Mesendoderm (in vitro differentiated cells): ENCODE results near the gene MAP7D1.
"Not testable (repeated sequence)": the region's sequence is repeated elsewhere in the genome, so short reads cannot be mapped to it uniquely, and the experiment has no call there.

Experiments used
- DNase-seq: peaks from one replicate; pipeline ENCODE4 v3.0.0; 2013
- H2AK5ac ChIP-seq: 2 replicates; pipeline ENCODE4 v1.6.1; 2013; ENCODE audit warnings: low read length, inconsistent platforms
- H2BK120ac ChIP-seq: 2 replicates; pipeline ENCODE4 v1.6.1; 2013; ENCODE audit warnings: low read depth, mild to moderate bottlenecking, low read length, moderate library complexity, mixed read lengths
- H2BK15ac ChIP-seq: replicated peaks from 2 replicates; pipeline ENCODE4 v1.6.1; 2013; ENCODE audit warnings: low read depth, mild to moderate bottlenecking, moderate library complexity
- H2BK5ac ChIP-seq: 2 replicates; pipeline ENCODE4 v1.6.1; 2013; ENCODE audit warnings: low read length, inconsistent platforms
- H3K18ac ChIP-seq: 2 replicates; pipeline ENCODE4 v1.6.1; 2013; ENCODE audit warnings: mild to moderate bottlenecking, low read length, mixed read lengths
- H3K23ac ChIP-seq: one replicate; pipeline ENCODE4 v1.6.1; 2013; ENCODE audit warnings: low read length
- H3K27ac ChIP-seq: 2 replicates; pipeline ENCODE4 v1.5.1; 2013; ENCODE audit warnings: low read depth, mild to moderate bottlenecking, inconsistent platforms, low read length, moderate library complexity
- H3K27me3 ChIP-seq: 2 replicates; pipeline ENCODE4 v1.6.1; 2013; ENCODE audit warnings: low read length, control low read depth, mild to moderate bottlenecking, inconsistent platforms; ENCODE audit not compliant: insufficient read depth, poor library complexity
- H3K36me3 ChIP-seq: 2 replicates; pipeline ENCODE4 v1.6.1; 2013; ENCODE audit warnings: low read length, inconsistent platforms; ENCODE audit not compliant: control insufficient read depth, insufficient read depth
- H3K4ac ChIP-seq: one replicate; pipeline ENCODE4 v1.6.1; 2013; ENCODE audit warnings: low read depth, mild to moderate bottlenecking, low read length, moderate library complexity
- H3K4me1 ChIP-seq: 2 replicates; pipeline ENCODE4 v1.6.1; 2013; ENCODE audit warnings: low read depth, low read length, inconsistent platforms; ENCODE audit not compliant: control insufficient read depth
- H3K4me2 ChIP-seq: 2 replicates; pipeline ENCODE4 v1.6.1; 2013; ENCODE audit warnings: low read length
- H3K4me3 ChIP-seq: 2 replicates; pipeline ENCODE4 v1.5.1; 2013; ENCODE audit warnings: mild to moderate bottlenecking, low read length
- H3K56ac ChIP-seq: one replicate; pipeline ENCODE4 v1.6.1; 2013; ENCODE audit warnings: low read length
- H3K79me1 ChIP-seq: 2 replicates; pipeline ENCODE4 v1.6.1; 2013; ENCODE audit warnings: low read length, inconsistent platforms
- H3K79me2 ChIP-seq: 2 replicates; pipeline ENCODE4 v1.6.1; 2013; ENCODE audit warnings: mild to moderate bottlenecking, low read length; ENCODE audit not compliant: control insufficient read depth, insufficient read depth
- H3K9ac ChIP-seq: 2 replicates; pipeline ENCODE4 v1.6.1; 2013; ENCODE audit warnings: low read length, inconsistent platforms
- H4K5ac ChIP-seq: one replicate; pipeline ENCODE4 v1.6.1; 2013; ENCODE audit warnings: low read length
- H4K8ac ChIP-seq: one replicate; pipeline ENCODE4 v1.6.1; 2013; ENCODE audit warnings: low read depth, mild to moderate bottlenecking, control low read depth, low read length, moderate library complexity
- WGBS: extraction: QIAGEN DNeasy Blood & Tissue Kit; methylation state at CpG from one replicate; pipeline ENCODE4 v1.1.7; 2013; ENCODE audit warnings: low lambda C conversion rate, missing lambda C conversion rate; ENCODE audit not compliant: insufficient coverage; ENCODE audit errors: extremely low coverage; 5-methylcytosine and 5-hydroxymethylcytosine counted together

The MAP7D1 gene

DNA sequence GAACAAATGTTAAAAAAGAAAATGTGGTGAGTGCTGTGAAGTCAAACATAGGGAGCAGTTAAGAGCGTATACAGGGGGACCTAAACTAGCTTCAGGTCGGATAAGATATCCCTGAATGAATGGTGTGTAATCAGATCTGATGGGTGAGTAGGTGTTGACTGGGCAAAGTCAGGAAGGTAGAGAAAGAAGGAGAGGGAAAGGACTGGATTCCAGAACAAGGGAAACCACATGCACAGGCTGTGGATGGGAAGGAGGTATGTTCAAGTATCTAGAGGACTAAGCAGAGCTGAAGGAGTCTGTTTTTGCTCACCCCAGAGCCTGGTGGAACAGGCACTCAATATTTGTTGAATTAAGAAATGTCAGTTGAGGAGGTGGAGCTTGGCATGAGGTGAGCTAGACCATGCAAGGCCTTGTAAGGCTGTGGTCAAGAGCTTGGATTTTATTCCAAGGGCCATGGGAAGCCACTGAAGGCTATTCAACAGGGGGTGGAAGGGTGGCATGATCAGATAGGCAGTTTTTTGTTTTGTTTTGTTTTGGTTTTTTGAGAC, 27.4 kb downstream of the MAP7D1 start:
- Histone ChIP-seq H3K4ac (no peak overlapping the region), H3K4me2 (no peak overlapping the region), H3K36me3 (peaks cover 9% of the 10 kb centered on the region), H2AK5ac (no peak overlapping the region), H4K5ac (no peak overlapping the region), H3K4me3 (no peak overlapping the region), H3K9ac (no peak overlapping the region), H3K27ac (no peak overlapping the region), H3K79me1 (peaks cover 2% of the 10 kb centered on the region), H2BK120ac (no peak overlapping the region), H3K56ac (no peak overlapping the region), H3K23ac (no peak overlapping the region), H3K27me3 (no peaks in the 10 kb centered on the region), H3K4me1 (no peaks in the 10 kb centered on the region), H4K8ac (no peak overlapping the region), H3K18ac (no peak overlapping the region), H2BK5ac (no peak overlapping the region), H2BK15ac (no peak overlapping the region), H3K79me2 (no peaks in the 10 kb centered on the region)
- DNase-seq: no peak
- WGBS: no CpG with 5 or more reads among the region's 2 CpGs

DNA sequence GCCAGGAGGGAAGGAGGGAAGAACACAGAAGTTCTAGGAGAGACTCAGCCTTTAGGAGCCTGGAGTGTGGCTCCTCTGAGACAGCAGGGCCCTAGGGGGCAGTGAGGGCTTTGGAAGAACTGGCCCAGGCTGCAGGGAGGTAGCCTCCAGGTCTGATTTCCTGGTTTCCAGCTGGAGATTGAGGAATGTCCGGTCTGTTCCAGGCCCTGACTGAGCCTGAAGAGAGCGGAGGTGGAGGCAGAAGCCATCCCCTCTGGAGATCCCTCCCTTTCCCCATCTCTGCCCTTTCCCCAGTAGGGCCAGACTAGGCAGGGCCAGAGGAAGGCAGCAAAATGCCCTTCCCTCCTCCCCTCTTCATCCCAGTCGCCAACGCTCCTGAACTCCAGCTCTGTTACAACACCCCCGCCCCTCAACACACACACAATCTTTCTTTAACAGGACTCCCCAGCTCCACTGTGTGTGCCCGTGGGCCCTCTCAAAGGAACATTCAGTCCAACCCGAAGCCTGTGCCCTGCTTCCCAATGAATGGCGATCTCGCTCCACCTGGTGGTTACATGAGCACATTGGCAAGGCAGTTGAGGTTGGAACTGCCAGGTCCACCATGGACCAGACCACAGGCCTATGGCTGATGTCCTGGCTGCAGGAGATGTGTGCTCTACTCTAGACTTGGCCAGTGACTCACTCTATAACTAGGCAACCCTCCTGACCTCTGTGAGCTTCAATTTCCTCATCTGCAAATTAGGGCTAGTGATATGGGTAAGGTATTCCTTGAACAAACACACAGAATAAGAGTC, 32.0 kb downstream of the MAP7D1 start:
- H3K4ac ChIP-seq: no peak overlapping the region
- no peak overlapping the region for H4K8ac ChIP-seq
- no peak overlapping the region for H4K5ac ChIP-seq
- no peaks in the 10 kb centered on the region for H3K27me3 ChIP-seq
- peak; percentile 97 for DNase-seq
- H3K4me3 ChIP-seq: no peak overlapping the region
- peak overlapping the region; percentile 40 for H3K27ac ChIP-seq
- H2BK5ac ChIP-seq: no peak overlapping the region
- no peak overlapping the region for H2BK120ac ChIP-seq
- no peak overlapping the region for H2BK15ac ChIP-seq
- H3K4me2 ChIP-seq: no peak overlapping the region
- no peak overlapping the region for H2AK5ac ChIP-seq
- no peak overlapping the region for H3K18ac ChIP-seq
- H3K4me1 ChIP-seq: no peaks in the 10 kb centered on the region
- peak overlapping the region; percentile 44 for H3K9ac ChIP-seq
- peak overlapping the region; percentile 56 for H3K56ac ChIP-seq
- no peaks in the 10 kb centered on the region for H3K79me1 ChIP-seq
- H3K79me2 ChIP-seq: no peaks in the 10 kb centered on the region
- no peak overlapping the region for H3K23ac ChIP-seq
- H3K36me3 ChIP-seq: no peaks in the 10 kb centered on the region
- no CpG with 5 or more reads among the region's 9 CpGs for WGBS

DNA sequence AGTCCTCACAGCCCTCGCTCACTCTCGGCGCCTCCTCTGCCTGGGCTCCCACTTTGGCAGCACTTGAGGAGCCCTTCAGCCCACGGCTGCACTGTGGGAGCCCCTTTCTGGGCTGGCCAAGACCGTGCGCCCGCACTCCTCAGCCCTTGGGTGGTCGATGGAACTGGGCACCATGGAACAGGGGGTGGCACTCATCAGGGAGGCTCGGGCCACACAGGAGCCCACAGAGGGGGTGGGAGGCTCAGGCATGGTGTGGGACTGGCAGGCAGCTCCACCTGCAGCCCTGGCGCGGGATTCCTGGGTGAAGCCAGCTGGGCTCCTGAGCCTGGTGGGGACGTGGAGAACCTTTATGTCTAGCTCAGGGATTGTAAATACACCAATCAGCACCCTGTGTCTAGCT, 40.8 kb downstream of the MAP7D1 start:
- DNase-seq, H2BK120ac ChIP-seq, H4K5ac ChIP-seq, H3K9ac ChIP-seq, H3K27me3 ChIP-seq, H2AK5ac ChIP-seq, H2BK5ac ChIP-seq, H3K4me2 ChIP-seq, H3K36me3 ChIP-seq, H3K4me3 ChIP-seq, H3K79me2 ChIP-seq, H4K8ac ChIP-seq, H3K27ac ChIP-seq, H3K4me1 ChIP-seq, H2BK15ac ChIP-seq, H3K23ac ChIP-seq, H3K4ac ChIP-seq, H3K56ac ChIP-seq, H3K18ac ChIP-seq, H3K79me1 ChIP-seq: not testable (repeated sequence)
- WGBS: no CpG with 5 or more reads among the region's 12 CpGs

DNA sequence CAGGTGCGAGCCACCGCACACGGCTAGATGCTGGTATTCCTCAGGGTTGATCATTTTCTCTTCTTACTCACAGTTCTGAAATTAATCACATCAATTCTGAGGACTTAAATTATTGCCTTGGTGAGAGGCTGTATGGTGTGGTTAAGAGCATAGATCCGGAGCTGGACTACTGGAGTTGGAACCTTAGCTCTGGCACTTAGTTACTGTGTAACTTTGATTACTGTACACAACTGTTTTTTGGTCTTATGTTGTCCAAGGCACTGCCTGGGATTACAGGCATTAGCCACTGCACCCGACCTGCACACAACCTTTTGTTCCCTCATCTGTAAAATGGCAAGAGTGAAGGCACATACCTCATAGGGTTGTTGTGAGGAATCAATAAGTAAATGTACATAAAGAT, 42.7 kb downstream of the MAP7D1 start:
- Histone ChIP-seq H3K79me1 (no peaks in the 10 kb centered on the region), H3K79me2 (no peaks in the 10 kb centered on the region), H3K4me2 (no peak overlapping the region), H3K4ac (no peak overlapping the region), H3K23ac (no peak overlapping the region), H2BK5ac (no peak overlapping the region), H3K18ac (no peak overlapping the region), H3K4me3 (no peak overlapping the region), H3K9ac (no peak overlapping the region), H2BK15ac (no peak overlapping the region), H2AK5ac (no peak overlapping the region), H3K27me3 (no peaks in the 10 kb centered on the region), H3K36me3 (no peaks in the 10 kb centered on the region), H2BK120ac (no peak overlapping the region), H3K56ac (no peak overlapping the region), H4K5ac (no peak overlapping the region), H3K4me1 (no peaks in the 10 kb centered on the region), H3K27ac (no peak overlapping the region), H4K8ac (no peak overlapping the region)
- WGBS: no CpG with 5 or more reads among the region's 5 CpGs
- DNase-seq: no peak

DNA sequence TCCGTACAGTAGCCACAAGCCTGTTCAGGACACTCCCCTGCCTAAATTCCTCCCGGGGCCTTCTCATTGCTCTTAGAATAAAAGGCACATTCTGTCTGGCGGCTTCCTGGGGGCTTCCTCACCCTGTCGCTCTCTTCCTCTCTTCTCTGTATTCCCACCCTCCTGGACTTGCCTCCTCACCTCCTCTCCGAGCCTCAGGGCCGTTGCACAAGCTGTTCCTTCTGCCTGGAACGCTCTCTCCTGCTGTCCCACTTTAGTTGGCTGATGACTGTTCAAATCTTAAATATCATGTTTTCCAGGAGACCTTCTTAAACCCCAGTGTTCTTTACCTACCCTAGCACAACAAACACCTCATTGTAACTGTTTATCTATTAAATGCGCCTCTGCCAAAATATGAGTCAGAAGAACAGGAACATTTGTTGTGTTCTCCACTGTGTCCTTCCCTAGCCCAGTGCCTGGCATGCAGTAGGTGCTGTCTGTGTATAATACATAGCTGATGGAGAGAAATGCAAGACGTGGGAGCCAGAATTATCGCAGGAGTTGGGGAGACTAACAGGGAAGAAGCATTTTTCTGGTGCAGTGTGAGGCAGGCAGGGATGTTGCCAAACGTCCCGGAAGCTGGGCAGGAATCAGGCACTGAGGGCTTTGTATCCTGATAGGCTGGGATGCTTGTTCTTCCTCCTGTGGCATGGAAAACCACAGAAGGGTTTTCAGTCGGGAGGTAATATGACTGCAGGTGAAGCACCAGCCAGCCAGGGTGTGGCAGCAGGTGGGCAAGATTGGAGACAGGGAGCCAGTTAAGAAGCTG, 44.2 kb downstream of the MAP7D1 start:
- no peak overlapping the region for H2BK15ac ChIP-seq
- no peak overlapping the region for H4K5ac ChIP-seq
- no peak for DNase-seq

More for the DNA sequence above, 44.2 kb downstream of the MAP7D1 start:
- H3K4me2 ChIP-seq: no peak overlapping the region
- no peak overlapping the region for H3K4ac ChIP-seq
- no peak overlapping the region for H3K27ac ChIP-seq
- no peaks in the 10 kb centered on the region for H3K27me3 ChIP-seq
- H3K56ac ChIP-seq: no peak overlapping the region
- H2BK5ac ChIP-seq: no peak overlapping the region
- H3K4me3 ChIP-seq: no peak overlapping the region
- no CpG with 5 or more reads among the region's 13 CpGs for WGBS
- no peak overlapping the region for H2BK120ac ChIP-seq
- no peaks in the 10 kb centered on the region for H3K79me1 ChIP-seq
- no peak overlapping the region for H4K8ac ChIP-seq
- H3K23ac ChIP-seq: no peak overlapping the region
- no peak overlapping the region for H3K9ac ChIP-seq
- no peak overlapping the region for H2AK5ac ChIP-seq
- H3K4me1 ChIP-seq: no peaks in the 10 kb centered on the region
- H3K36me3 ChIP-seq: no peaks in the 10 kb centered on the region
- H3K18ac ChIP-seq: no peak overlapping the region
- H3K79me2 ChIP-seq: no peaks in the 10 kb centered on the region
